Ureter (tissue), 1 donor: ENCODE data around the gene CACNB4. TPM values are rescaled to one million over a fixed set of nuclear protein-coding genes. Genes with fewer than 3 reads are reported as not detected.
A peak's percentile ranks its signal among the peaks of the same experiment; 100 is the strongest.
"Not testable (repeated sequence)": the region's sequence is repeated elsewhere in the genome, so short reads cannot be mapped to it uniquely, and the experiment has no call there.

Source experiments
- DNase-seq: peaks from one replicate; pipeline ENCODE4 v3.0.0-alpha.2; 2020; ENCODE audit warnings: low spot score
- total RNA-seq: library from RNA; stranded (reverse); gene quantifications from one replicate; pipeline ENCODE4 v1.2.4, GENCODE V29; 2023
- donor health status: DM: yes; HTN: yes; CAD: no.

Gene CACNB4
- total RNA-seq = 3.3 TPM

DNA sequence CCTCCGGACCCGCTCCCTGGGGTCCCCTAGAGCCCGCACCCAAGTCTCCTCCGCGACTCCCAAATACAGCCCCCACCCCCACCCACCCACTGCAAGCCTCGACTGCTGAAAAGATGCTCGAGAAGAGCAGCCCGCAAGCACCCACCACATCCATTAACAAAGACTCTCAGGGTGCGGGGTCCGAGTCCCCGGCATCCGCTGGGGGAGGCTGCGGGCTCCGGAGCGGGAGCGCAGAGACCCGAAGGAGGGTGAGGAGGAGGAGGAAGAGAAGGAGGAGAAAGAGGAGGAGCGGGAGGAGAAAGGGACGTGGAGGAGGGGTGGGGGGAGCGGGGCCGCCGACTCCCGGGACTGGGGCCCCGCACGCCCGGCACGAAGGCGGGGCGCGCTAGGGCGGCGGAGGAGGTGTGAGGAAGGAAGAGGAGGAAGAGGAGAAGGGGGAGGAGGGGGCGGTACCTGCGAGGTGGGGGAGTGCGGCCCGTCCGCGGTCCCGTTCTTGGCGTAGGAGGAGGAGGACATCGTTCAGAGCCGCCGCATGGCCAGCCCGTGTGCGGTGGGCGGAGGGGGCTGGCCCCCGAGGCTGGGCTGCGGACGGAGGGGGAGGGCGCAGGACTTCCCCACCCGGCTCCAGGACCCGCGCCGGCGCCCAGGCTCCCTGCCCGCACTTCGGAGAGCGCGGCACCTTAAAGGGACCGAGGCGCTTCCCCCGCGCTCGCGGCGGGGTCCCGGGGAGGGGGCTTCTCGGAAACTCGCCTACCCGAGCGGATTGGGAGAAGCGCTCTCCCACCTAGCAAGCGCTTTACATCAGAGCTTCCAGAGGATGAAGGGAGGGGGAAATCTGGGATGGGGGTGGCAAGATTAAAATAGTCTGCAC lies at the start of gene CACNB4:
Gene CACNB4, minus strand, starts transcription at position 549 of the 871 bp plus-strand sequence.
- DNase-seq = no peak

DNA sequence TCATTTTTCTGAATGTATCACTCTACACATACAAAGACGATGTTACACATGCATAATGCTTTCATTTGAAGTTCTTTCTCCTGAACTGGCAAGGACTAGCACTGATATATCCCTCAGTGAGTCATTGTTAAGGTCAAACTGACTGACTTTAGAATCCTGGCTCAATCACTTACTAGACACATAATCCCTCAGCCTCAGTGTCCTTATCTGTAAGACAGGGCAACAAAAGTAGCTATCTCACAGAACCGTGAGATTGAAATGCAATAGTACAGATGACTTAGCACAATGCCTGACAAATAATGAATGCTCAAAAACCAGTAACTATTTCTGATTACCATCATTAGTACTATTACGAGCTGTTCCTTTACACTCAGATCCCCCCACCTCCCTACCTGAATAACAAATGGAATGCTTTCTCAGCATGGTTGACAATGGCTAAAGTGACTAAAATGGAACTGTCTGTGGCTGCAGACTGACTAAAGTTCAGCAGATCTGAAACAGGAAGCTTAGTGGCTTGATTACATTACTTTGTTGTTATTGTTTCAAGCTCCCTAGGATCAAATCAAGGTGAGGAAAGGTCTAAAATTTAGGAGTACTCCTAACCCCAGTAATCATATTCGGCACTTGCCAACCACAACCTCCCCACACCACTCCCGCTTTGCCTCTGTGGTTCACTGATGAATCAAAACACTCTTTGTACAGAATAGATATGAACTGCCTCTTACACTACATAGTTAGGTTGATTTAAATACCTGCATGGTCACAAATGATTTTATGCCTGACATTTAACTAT lies 35.8 kb upstream of the CACNB4 start:
- DNase-seq = no peak

DNA sequence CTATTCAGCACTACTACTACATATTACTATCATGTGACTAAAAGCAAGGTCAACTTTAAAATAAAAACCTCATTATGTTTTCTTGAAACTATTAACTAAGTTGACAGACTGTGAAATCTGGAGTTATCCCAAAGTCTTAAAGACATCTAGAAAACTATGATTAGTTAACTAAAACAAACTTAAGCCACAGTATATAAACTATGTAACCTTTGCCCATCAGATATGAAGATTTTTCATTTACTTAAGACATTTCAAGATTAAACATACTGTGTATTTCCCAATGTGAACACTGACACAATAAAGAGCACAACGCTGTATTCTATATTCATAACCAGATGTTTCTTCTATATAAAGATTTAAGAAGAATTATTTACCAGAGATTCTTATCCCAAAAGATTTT lies 33.5 kb upstream of the CACNB4 start:
- DNase-seq = no peak

DNA sequence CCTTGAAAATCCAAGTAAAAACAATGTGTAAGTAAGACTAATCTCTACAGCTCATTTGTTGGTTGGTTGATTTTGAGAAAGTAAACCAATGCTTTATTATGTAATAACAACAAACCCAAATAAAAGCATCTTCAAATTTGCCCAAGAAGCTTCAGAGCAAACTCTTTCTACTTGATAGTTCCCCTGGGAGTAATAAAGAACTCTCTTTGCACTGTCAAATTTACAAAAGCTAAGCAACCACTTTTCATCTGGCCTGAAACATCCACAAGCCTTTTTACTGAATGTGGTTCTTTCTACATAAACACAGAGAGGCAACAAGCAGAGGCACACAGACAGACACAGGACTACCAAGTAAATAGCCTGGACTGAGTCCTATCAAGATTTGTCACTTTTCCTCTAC lies 28.8 kb upstream of the CACNB4 start:
- no peak for DNase-seq

DNA sequence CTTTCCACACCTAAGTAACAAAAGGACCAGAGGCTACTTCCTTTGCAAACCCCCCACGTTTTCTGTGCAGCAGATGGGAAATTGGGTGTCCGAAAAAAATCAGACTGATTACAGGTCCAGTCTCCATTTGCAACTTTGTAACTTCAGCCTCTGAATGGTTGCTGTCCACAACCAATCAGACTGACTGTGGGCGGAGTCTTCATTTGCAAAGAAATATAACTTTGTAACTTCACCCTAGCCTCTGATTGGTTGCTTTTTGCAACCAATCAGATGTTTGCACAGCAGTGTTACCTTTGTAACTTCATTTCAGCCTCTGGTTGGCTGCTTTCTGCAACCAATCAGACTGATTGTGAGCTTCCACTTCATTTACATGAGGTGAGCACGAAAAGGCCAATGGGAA lies 27.8 kb upstream of the CACNB4 start:
- DNase-seq = no peak

DNA sequence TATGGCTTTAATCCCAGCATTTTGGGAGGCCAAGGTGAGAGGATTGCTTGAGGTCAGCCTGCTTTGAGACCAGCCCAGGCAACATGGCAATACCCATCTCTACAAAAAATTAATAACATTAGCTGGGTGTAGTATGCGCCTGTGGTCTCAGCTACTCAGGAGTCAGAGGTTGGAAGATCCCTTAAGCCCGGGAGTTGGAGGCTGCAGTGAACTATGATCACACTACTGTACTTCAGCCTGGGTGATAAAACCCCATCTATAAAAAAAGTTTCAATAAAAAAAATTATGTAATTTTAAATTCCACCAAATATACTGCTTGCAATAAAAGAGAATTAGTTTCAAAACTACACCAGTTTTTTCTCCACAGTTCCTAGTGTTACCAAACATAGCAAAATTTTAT lies 23.3 kb upstream of the CACNB4 start:
- no peak for DNase-seq

- no peak for DNase-seq
Observed at GRCh38 chr2:152120430-152120829, 21.6 kb upstream of the CACNB4 start.

DNA sequence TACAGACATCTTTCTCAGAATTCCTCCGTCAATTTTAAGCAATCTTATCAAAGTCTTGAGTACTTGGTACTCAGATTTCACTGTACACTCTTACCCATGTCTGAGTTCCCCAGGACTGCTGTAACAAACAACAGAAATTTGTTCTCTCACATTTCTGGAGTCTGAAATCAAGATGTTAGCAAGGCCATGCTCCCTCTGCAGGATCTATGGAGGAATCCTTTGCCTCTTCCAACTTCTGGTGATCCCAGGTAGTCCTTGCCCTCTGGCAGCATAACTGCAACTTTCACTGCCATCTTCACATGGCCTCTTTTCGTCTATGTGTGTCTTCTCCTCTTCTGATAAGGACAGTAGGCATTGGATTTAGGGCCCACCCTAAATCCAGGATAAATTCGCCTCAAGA lies 17.1 kb upstream of the CACNB4 start:
- no peak for DNase-seq

- DNase-seq = no peak
Observed at GRCh38 chr2:152114366-152114765, 15.5 kb upstream of the CACNB4 start.

DNA sequence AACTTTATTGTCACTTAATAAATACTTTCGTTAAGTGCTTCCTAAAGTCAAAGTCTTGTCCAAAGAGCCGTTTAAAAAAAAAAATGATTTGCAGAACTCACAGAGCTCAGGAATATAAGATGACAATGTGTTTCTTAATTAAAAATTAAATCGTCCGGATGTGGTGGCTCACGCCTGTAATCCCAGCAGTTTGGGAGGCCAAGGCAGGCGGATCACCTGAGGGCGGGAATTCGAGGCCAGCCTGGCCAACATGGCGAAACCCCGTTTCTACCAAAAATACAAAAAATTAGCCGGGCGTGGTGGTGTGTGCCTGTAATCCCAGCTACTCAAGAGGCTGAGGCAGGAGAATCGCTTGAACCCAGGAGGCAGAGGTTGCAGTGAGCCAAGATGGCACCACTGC lies 8.3 kb upstream of the CACNB4 start:
- DNase-seq = not testable (repeated sequence)

DNA sequence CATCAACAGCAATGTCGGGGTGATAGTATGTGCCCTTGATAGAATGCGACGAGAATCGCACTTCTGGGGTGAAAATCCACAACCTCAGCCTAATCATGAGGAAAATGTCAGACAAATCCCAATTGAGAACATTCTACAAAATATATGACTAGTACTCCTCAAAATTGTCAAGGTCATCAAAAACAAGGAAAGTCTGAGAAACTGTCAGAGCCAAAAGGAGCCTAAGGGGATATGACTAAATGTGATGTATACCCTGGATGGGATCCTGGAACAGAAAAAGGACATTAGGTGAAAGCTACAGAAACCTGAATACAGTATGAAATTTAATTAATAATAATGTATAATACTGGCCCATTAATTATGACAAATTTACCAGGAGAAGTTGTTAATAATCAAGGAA lies 7.6 kb upstream of the CACNB4 start:
- DNase-seq = no peak

DNA sequence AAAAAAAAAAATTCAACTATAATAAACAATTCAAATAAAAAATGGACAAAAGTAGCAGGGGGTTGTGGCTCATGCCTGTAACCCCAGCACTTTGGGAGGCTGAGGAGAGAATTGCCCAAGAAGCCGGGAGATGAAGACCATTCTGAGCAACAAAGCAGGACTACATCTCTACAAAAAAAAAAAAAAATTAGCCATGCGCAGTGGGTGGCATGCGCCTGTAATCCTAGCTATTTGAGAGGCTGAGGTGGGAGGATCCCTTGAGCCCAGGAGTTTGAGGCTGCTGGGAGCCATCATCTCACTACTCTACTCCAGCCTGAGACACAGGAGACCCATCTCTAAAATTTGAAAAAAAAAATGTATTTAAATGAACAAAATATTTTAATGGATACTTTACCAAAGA lies 4.4 kb upstream of the CACNB4 start:
- DNase-seq = no peak

DNA sequence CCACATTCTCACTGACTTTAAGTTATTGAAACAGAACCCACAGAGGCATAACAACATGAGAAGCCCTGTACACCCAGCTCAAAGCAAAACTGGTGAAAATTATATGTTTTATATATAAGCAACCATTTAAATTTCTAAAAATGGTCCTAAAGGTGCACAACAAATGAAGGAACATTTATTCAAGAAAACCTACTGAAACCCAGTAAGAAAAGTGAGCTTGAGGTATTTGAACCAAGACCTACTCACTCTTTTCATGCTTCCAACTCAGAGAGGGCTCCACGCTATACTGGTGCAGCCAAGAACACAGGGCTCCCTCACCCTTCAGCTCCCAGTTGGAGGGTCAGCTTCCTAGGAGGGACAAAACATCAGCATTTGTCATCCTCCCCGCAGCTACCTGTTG lies 2.1 kb upstream of the CACNB4 start:
- no peak for DNase-seq

DNA sequence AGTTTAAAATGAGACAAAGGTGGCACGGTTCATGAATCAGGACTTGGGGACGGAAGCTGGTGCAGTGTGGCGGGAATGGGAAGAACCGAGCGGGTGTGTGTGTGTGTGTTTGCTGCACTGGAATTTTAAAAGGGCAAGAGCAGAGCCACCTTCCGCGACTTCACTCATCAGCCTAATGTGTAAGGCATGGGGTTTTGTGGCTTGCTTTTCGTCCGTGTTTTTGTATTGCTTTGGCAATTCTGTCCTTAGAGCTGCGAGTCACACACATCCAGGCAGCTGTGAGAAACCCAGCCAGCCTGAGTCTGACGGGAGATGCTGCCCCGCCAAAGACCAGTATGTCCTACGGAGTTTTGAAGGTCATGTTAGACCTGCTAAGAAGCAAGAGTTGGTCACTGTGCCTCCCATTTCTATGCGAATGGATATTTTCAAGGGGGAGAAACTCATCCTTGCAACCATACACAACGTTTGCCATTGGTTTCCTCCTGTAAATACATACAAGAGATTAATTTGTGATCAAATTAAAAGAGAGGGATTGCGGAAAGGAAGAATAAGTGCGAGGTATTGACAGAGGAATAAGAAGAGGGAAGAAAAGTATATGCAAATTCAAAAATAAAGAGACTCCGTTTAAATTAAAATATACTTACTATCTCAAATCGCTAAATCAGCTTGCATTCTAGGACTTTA lies 665 bp upstream of the CACNB4 start:
- DNase-seq = no peak

- peak; percentile 44 for DNase-seq
Observed at GRCh38 chr2:152097801-152098495, 896 bp downstream of the CACNB4 start.

- no peak for DNase-seq
Observed at GRCh38 chr2:152097290-152097800, 1.5 kb downstream of the CACNB4 start.

DNA sequence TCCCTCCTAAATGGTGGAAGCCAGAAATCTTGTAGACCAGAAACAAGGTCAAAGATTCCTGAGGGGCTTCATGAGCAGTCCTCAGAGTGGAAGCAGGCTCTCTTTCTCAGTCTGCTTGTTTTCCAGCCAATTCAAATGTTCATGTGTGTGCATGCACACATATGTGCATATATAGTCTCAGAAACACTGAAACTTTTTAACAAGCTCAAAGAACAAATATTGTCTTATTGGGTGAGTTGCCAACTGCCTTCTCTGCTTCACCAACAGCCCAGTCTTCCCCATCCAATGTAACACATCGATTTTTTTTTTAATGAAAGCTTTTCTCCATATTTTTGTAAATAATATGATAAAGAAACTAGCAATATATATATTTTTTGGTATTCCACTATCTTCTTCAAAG lies 3.7 kb downstream of the CACNB4 start:
- DNase-seq = no peak

- no peak for DNase-seq
Observed at GRCh38 chr2:152094014-152094413, 4.8 kb downstream of the CACNB4 start.

DNA sequence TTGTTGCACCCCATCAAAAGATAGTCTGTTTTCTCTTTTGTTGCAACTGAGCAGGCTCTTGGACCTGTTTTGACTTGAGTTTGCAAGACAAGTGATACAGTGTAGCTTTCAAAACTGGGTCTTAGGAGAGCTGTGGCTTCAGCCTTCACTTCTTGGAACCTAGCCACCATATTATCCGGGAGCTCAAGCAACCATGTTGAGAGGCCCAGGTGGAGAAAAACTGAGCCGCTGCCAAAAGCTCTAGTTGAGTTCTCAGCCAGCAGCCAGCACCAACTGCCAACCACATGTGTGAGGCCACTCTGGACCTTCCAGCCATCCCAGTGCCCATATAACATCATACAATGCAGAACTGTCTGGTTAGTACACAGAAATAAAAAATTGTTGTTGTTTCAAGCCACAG lies 5.4 kb downstream of the CACNB4 start:
- no peak for DNase-seq

DNA sequence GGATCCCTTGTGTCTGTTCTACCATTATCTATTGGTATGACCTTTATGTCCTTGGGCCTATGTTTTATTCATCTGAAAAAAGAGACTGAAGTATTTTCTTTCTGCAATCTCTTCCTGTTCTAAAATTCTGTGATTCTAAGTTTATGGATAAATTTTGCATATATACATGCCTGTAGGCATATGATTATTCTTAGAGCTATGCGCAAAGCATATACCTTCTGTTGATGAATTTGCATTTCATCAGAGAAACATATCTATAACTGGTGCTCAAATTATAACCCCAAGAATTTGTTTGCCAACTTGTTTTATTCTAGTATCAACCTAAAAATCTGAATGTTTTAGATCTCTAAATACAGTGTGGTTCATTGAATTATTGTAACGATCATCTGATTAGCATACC lies 6.7 kb downstream of the CACNB4 start:
- no peak for DNase-seq

DNA sequence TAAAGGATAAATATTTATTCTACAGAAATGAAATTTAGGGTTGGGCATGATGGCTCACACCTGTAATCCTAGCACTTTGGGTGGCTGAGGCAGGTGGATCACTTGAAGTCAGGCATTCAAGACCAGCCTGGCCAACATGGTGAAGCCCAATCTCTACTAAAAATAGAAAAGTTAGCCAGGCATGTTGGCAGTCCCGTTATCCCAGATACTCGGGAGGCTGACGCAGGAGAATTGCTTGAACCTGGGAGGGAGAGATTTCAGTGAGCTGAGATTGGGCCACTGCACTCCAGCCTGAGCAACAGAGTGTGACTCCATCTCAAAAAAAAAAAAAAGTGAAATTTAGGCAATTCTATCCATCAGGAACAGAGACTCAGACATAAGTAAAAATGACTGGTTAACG lies 8.1 kb downstream of the CACNB4 start:
- not testable (repeated sequence) for DNase-seq

- DNase-seq = no peak
Observed at GRCh38 chr2:152089238-152089637, 9.6 kb downstream of the CACNB4 start.
